ENCODE results near the gene ITPR1. TPM values are rescaled to one million over a fixed set of nuclear protein-coding genes. Genes with fewer than 3 reads are reported as not detected.

ITPR1 gene
- total RNA-seq, 3 donors from 2014 or later, result 59.0 to 92.3 (median 88.9) TPM

DNA sequence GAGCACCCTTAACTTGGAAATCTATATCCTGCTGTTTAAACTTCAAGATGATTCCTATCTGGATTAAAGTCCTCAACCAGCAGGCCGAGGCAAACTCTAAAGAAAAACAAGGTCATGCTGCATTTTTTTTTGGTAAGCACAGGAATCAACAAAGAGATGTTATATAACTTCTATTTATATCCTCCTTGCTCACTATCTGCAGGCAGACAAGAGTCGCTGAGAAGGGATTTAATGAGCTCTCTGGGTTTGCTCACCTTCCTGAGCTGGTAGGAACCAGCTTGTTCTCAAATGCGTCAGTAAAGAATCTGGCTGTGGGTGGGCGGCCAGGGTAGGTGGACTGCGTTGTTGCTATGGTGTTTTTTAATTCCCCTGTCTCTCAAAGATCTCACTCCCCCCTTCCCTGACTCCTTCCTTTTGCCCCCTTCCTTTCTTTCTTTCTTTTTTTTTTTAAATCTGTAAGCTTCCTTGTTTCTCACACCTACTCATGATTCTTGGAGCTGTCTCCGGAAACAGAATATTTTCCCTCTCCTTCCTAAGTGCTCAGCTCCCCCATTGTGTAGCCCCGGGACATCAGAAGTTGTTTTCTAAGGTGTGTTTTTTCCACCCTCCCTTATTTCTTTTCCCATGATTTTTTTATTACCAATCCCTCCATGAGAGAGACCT lies 257.3 kb downstream of the ITPR1 start:
- peak in 1 of 2 donors; percentile 46 for ATAC-seq
- DNase-seq, result no peak
- no peaks in the 10 kb centered on the region for H3K27me3 Mint-ChIP-seq (ENCODE audit: low read depth)
- peaks cover 32% of the 10 kb centered on the region for H3K4me1 Mint-ChIP-seq (ENCODE audit: low read depth)
- H3K36me3 Mint-ChIP-seq (ENCODE audit: insufficient read depth), result peaks cover 42% of the 10 kb centered on the region
- H3K9me3 Mint-ChIP-seq, result no peaks in the 10 kb centered on the region
- H3K4me3 Mint-ChIP-seq, result peak overlapping the region; percentile 47

DNA sequence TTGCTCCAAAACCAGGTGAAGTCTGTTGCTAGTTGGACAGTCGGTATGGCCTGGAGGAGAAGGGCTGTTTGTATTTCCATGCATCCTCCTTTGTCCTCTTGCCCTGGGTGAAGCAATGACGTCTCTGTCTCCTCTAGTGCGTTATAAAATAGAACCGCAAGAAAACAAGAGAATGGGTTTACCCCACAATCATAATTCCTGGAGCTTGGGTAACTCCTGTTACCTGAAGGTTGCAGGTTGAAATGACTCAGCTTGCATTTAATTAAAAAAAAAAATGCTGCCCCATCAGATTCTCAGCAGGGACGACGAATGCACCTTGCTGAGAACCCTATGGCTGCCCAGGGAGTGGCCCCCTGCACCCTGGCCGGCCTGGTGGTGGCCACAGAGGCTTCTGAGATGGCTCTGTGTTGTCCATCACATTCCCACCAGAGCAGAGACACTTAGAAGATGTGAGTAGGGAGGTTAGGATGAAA lies 257.9 kb downstream of the ITPR1 start:
- no peaks in the 10 kb centered on the region for H3K27me3 Mint-ChIP-seq (ENCODE audit: low read depth)
- peaks cover 40% of the 10 kb centered on the region for H3K36me3 Mint-ChIP-seq (ENCODE audit: insufficient read depth)
- H3K9me3 Mint-ChIP-seq, result no peaks in the 10 kb centered on the region
- ATAC-seq, result no peak
- peaks cover 32% of the 10 kb centered on the region for H3K4me1 Mint-ChIP-seq (ENCODE audit: low read depth)
- DNase-seq, result no peak
- H3K4me3 Mint-ChIP-seq, result peak overlapping the region; percentile 47

DNA sequence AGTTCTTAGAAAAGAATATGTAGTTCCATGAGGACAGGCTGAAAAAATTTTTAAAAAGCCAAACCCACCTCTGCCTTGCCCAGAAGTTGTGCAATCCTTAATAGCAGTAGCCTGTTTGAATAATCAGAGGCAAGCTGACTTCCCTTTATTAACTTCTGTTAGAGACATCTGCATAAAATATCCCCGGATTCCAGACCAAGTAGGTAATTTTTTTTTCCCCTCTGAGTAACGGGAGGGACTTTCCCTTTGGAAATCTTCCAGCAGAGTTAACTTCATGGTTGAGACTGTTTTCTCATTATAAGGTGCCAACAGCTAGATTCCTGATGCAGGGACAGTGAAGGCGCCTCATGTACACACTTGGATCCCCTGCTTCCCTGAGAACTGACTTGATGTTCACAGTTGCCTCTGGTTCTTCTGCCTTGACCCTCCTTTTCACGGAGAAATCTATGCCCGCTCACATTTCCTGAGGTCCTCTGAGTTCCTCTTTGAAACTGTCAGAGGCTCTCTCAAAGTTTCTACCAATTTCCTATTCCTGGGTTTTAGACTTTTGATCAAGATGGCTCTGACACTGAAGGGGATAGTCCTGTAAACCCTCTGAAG lies 258.5 kb downstream of the ITPR1 start:
- Mint-ChIP-seq H3K4me3 (no peak overlapping the region), H3K4me1 (ENCODE audit: low read depth) (peaks cover 32% of the 10 kb centered on the region), H3K36me3 (ENCODE audit: insufficient read depth) (peaks cover 37% of the 10 kb centered on the region), H3K9me3 (no peaks in the 10 kb centered on the region), H3K27me3 (ENCODE audit: low read depth) (no peaks in the 10 kb centered on the region)
- no peak for DNase-seq
- ATAC-seq, result no peak

DNA sequence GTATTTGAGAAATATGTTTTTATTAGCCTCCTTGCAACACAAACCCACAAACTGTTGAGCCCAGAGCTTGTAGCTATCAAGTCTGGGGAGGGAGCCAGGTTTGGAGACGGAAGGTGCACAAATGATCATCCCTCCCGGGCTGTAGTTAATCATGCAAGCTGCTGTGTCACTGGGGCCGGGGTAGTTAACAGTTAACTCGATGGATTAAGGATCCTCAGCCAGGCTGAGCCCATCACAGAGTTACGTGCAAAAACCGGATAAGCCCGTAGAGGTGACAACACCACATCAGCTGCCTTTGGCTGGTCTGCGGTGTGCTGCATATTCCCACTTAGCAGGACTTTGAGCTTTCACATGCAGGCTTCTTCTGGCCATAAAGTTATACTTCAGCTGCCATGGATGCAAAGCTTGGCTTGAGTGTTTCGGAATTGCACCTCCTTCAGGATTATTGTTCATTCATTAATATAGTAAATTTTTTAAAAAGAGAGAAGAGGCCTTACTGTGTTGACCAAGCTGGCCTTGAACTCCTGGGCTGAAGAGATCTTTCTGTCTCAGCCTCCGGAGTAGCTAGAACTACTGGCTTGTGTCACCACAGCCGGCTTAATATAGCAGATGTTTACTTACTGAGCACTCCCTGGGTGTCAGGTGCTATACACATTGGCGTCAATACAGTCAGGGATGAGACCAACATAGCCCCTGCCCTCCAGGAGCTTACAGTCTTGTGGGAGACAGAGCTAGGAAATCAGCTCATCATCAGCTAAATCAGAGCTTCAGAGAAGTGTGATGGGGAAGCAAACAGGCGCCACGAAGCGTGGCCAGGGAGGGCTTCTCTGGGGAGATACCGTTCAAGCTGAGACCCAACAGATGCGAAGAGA lies 259.3 kb downstream of the ITPR1 start:
- Mint-ChIP-seq H3K9me3 (no peaks in the 10 kb centered on the region), H3K36me3 (ENCODE audit: insufficient read depth) (peaks cover 33% of the 10 kb centered on the region), H3K27me3 (ENCODE audit: low read depth) (no peaks in the 10 kb centered on the region), H3K4me1 (ENCODE audit: low read depth) (peaks cover 32% of the 10 kb centered on the region), H3K4me3 (no peak overlapping the region)
- DNase-seq, result no peak
- no peak for ATAC-seq

DNA sequence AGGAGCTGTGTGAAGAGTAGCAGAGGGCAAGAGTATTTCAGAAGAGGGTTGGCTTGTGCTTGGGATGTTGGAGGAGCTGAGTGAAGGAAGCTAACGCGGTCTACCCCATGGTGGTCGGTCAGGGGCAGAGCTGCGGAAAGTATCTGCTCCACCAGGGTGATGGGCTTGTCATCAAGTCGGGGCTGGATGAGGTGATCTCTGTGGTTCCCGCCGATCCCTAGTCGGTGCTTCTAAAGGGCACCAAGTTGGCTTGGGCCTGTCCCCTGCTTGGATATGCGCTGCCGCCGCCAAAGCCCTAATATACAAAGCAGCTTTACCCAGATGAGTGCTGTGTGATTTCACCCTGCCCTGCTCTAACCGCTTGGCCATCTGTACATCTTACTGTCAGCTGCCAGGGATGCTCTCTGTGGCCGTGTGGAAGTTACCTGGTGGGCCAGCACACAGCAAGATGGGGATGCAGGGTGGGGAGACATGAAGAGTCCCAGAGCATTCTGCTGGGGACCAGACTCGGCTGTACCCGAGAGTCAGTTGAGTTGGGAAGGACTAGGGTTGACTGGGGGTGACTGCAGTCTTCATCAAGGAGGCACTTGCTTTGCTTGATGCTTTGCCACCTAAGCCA lies 260.0 kb downstream of the ITPR1 start:
- peaks cover 32% of the 10 kb centered on the region for H3K36me3 Mint-ChIP-seq (ENCODE audit: insufficient read depth)
- DNase-seq (no peak), ATAC-seq (no peak)
- no peaks in the 10 kb centered on the region for H3K9me3 Mint-ChIP-seq
- peaks cover 32% of the 10 kb centered on the region for H3K4me1 Mint-ChIP-seq (ENCODE audit: low read depth)
- no peaks in the 10 kb centered on the region for H3K27me3 Mint-ChIP-seq (ENCODE audit: low read depth)
- H3K4me3 Mint-ChIP-seq, result no peak overlapping the region

DNA sequence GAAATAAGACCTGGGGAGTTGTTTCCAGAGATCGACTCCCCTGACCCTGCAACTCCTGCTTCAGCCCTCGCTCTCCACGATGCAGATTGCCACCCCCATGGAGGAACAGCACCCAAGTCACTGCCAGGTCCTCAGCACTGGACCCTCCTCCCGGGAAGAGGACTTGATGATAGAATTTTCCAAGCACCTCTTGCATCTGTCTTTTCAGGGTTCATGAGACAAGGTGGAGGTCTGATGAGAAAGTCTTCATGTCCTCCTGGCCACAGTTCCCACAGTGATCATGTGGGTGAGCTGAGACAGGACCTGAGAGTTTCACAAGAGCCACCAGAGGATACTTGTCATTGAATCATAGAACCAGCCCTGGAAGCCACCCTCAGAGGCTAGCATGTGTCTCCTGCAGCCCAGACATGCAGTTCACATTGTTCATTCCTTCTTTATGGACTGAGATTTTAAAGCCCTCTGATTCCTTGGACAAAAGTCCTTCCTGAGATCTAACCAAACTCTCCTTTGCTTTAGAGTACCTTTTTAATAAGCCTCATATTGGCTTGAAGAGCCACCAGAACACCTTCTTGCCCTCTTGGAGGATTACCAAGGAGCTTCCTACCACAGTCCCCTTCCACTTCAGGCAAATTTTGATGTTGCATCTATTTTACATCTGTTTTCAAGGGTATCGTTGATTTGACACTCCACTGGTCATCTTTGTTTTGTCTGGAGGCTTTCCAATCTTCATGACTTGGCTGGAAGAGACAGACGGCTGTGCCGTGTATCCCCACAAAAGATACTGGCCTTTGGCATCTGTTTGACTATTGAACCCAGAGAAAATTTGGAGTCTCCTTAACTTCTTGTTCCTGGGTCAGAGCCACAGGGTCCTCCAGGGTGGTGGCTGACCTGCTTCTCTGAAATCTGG lies 261.3 kb downstream of the ITPR1 start:
- Mint-ChIP-seq H3K27me3 (ENCODE audit: low read depth) (no peaks in the 10 kb centered on the region), H3K9me3 (no peaks in the 10 kb centered on the region)

DNA sequence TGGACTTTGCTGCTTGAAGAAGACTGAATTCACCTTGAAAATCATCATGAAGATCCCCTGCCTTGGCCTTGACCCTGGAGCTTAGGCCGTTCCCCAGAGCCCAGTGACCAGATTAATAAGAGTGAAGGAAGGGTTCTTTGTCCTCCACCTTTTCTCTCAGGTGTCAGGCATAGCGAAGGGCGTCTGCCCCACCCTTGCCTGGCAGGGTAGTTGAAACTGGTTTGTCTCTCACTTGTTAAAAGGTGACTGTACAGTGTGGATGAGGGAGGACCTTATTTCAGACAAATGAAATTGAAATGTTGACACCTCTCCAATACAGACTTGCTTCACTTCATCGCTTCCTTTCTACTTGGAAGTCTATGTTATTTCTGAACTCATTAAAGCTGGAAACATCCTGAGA lies 262.4 kb downstream of the ITPR1 start:
- no peak for ATAC-seq
- Mint-ChIP-seq H3K4me1 (ENCODE audit: low read depth) (peaks cover 12% of the 10 kb centered on the region), H3K27me3 (ENCODE audit: low read depth) (no peaks in the 10 kb centered on the region)

More for the DNA sequence above, 261.3 kb downstream of the ITPR1 start:
- Mint-ChIP-seq H3K36me3 (ENCODE audit: insufficient read depth) (peaks cover 33% of the 10 kb centered on the region), H3K4me3 (no peak overlapping the region), H3K4me1 (ENCODE audit: low read depth) (peaks cover 20% of the 10 kb centered on the region)
- ATAC-seq, result no peak
- no peak for DNase-seq

DNA sequence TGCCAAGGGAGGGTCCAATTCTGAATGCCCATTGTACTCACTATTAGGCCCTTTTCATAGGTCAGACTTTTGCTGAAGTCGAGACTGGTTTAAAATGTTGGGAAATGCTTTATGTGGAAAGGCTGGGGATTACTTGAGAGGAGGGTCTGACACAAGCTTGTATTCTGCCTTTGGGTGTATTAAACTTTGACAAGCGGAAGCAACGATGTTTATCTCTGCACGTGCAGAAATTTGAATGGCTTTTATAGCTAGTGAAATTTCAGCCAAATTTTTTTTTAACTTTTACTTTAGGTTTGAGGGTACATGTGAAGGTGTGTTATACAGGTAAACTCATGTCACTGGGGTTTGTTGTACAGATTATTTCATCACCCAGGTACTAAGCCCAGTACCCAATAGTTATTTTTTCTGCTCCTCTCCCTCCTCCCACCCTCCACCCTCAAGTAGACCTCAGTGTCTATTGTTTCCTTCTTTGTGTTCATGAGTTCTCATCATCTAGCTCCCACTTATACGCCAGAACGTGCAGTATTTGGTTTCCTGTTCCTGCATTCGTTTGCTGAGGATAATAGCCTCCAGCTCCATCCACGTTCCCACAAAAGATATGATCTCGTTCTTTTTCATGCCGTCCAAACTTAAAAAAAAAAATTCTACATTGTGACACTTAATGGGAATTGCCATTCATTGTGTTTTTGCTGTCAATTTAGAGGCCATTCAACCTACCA lies 263.1 kb downstream of the ITPR1 start:
- H3K9me3 Mint-ChIP-seq, result no peaks in the 10 kb centered on the region
- no peak for ATAC-seq
- H3K4me1 Mint-ChIP-seq (ENCODE audit: low read depth), result peaks cover 6% of the 10 kb centered on the region
- DNase-seq, result no peak
- peaks cover 45% of the 10 kb centered on the region for H3K36me3 Mint-ChIP-seq (ENCODE audit: insufficient read depth)
- H3K27me3 Mint-ChIP-seq (ENCODE audit: low read depth), result no peaks in the 10 kb centered on the region
- H3K4me3 Mint-ChIP-seq, result no peak overlapping the region

More for the DNA sequence above, 262.4 kb downstream of the ITPR1 start:
- no peak for DNase-seq
- no peak overlapping the region for H3K4me3 Mint-ChIP-seq
- H3K9me3 Mint-ChIP-seq, result no peaks in the 10 kb centered on the region
- peaks cover 39% of the 10 kb centered on the region for H3K36me3 Mint-ChIP-seq (ENCODE audit: insufficient read depth)

DNA sequence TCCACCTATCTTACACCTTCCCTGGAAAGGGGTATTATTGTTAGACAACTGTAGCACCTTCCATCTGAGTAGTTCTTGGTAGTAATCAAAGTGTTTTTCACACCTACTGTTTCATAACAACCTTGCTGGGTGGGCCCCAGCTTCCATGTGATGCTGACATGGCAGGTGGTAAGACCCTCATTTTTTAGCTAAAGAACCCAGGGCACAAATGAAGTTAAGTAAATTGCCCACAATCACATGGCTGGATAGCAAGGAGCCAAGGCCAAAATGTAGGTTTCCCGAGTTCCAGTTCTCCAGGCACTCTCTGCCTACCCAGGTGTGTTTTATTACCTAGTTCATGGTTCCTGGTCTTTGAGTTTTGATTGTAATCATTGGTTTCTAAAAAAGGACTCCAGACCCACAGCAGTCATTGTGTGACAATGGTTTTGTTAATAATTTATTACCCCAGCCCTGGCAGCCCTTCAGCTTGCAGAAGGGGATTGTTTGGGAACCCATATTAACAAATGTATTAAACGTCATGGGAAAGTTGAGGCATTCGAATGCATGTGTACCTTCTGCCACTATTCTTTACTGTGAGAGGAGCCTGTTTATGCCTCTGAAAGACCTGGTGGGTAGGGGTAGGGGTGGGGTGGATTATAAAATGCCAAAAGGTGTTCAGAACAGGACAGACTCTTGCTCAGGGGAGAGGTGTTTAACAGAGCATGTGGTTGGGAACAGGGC lies 263.9 kb downstream of the ITPR1 start:
- Mint-ChIP-seq H3K4me1 (ENCODE audit: low read depth) (no peaks in the 10 kb centered on the region), H3K4me3 (no peak overlapping the region), H3K36me3 (ENCODE audit: insufficient read depth) (peaks cover 53% of the 10 kb centered on the region), H3K9me3 (no peaks in the 10 kb centered on the region), H3K27me3 (ENCODE audit: low read depth) (no peaks in the 10 kb centered on the region)
- ATAC-seq (no peak), DNase-seq (no peak)

DNA sequence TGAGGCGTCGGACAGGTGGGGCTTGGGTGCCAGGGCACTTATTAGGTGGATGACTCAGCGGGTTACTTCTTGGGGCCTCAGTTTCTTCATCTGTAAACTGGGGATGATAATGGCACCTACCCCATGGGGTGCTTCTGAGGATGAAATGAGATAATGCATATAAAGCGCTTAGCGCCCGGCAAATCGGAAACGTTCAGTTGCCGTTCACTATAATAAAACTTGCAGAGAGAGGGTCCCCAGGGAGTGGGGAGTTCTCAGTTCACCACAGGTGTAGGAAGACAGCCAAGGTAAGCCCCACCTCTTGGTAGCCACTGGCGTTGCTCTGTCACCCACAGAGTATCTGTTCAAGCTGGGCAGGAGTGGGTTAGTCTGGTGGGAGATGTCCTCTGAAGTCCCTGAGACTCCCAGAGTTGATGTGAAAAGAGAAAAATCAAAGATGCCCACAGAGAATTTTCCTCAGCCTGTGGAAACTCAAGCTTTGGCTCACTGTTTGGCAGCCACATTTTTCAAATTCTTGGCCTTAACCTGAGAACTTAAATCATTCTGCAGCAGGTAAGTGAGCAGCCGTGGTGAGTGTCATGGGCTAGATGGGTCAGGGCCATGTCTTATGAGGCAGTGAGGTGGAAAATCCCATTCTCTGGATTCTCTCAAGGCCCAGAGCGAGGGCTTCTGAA lies 264.6 kb downstream of the ITPR1 start:
- H3K4me1 Mint-ChIP-seq (ENCODE audit: low read depth), result no peaks in the 10 kb centered on the region
- no peaks in the 10 kb centered on the region for H3K9me3 Mint-ChIP-seq
- ATAC-seq (no peak), DNase-seq (no peak)
- no peak overlapping the region for H3K4me3 Mint-ChIP-seq
- no peaks in the 10 kb centered on the region for H3K27me3 Mint-ChIP-seq (ENCODE audit: low read depth)
- H3K36me3 Mint-ChIP-seq (ENCODE audit: insufficient read depth), result peaks cover 58% of the 10 kb centered on the region

DNA sequence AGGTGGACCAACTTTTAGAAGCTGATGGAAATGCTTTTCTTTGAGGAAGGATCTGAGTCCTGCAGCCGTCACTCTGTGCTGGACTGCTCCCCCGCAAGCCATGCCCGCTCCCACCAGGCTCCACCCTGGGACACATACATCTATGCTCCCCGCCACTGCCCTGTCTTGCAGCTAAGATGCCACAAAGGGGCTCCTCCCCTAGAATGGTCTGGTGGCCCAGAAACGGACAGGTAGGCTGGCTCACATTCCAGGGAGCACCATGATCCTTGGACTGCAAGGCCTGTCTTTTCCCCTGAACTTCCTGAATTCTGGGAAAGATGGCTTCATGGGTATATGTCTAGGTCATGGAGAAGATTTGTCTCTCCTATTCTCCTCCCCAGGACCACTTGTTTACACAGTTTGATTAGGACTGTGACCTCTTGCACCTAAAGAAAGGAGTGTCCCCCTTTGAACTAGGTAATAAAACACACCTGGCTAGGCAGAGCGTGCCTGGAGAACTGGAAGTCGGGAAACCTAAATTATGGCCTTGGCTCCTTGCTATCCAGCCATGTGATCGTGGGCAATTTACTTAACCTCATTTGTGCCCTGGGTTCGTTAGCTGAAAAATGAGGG lies 265.2 kb downstream of the ITPR1 start:
- no peak overlapping the region for H3K4me3 Mint-ChIP-seq
- no peaks in the 10 kb centered on the region for H3K9me3 Mint-ChIP-seq
- H3K36me3 Mint-ChIP-seq (ENCODE audit: insufficient read depth), result peaks cover 59% of the 10 kb centered on the region
- H3K4me1 Mint-ChIP-seq (ENCODE audit: low read depth), result no peaks in the 10 kb centered on the region
- no peak for DNase-seq
- no peaks in the 10 kb centered on the region for H3K27me3 Mint-ChIP-seq (ENCODE audit: low read depth)
- no peak for ATAC-seq

Data from activated T-cell treated with anti-CD3 and anti-CD28 coated beads, Interleukin-2, amount 50 U/mL, for 4 hours (primary cell).